ENCODE results near the gene SELENOM. TPM values are rescaled to one million over a fixed set of nuclear protein-coding genes. Genes with fewer than 3 reads are reported as not detected.

Gene SELENOM
- total RNA-seq, 4 donors from 2014 or later, result 31.4 to 89.1 (median 43.7) TPM

- peaks cover 0 to 47% (median 0%) of the 10 kb centered on the region in 3 donors for H3K36me3 ChIP-seq
- H3K27me3 ChIP-seq, result no peaks in the 10 kb centered on the region
- H3K4me1 ChIP-seq, result peaks cover 0 to 27% (median 0%) of the 10 kb centered on the region in 4 donors
- H3K4me3 ChIP-seq, result no peak overlapping the region
- DNase-seq, result peak; percentile 41 to 83 (median 66)
- H3K9me3 ChIP-seq, result no peaks in the 10 kb centered on the region
- no peak for TF ChIP-seq POLR2A (IDR thresholded peaks at IDR 0.05)
- TF ChIP-seq CTCF (IDR thresholded peaks at IDR 0.05), result no peak
- peak overlapping the region; percentile 64 to 92 (median 80) for H3K27ac ChIP-seq
These were observed 4.8 kb downstream of the SELENOM start for GRCh38 chr22:31102441-31103081.

DNA sequence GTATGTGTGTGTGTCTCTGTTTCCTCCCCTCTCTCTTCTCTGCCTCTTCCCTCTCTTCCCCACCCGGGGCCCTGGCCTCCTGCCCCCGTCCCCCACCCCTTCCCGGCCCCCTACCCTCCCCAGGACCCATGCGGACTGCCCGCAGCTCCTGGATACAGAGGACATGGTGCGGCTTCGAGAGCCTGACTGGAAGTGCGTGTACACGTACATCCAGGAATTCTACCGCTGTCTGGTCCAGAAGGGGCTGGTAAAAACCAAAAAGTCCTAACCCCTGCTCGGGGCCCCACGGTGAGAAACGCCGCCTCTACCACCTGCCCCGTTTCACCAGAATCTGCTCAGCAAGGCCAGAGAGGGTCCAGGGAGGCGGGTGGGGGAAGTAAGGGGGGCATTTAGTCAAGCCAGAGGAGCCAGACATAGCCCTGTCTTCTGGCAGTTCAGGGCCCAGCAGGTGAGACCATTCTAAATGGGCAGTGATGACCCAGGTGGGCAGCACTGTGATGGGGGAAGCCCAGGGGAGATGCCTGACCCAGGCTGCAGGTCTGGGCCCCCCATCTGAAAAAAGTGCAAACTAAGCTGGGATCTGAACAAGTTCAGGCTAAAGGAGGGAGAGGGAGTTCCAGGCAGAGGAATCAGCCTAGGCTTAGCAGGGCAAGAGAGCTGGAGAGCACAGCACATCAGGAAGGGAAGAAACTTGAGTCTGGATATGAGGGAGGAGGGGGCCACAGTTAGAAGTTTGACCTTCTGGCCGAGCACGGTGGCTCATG lies 6.4 kb downstream of the SELENOM start:
- no peaks in the 10 kb centered on the region for H3K9me3 ChIP-seq
- no peak overlapping the region for H3K4me3 ChIP-seq
- no peaks in the 10 kb centered on the region for H3K27me3 ChIP-seq
- peak overlapping the region in 2 of 4 donors; percentile 16 to 92 for H3K27ac ChIP-seq
- H3K36me3 ChIP-seq, result peaks cover 0 to 62% (median 0%) of the 10 kb centered on the region in 3 donors
- H3K4me1 ChIP-seq, result peaks cover 0 to 27% (median 0%) of the 10 kb centered on the region in 4 donors
- no peak for TF ChIP-seq CTCF (IDR thresholded peaks at IDR 0.05)
- no peak for TF ChIP-seq POLR2A (IDR thresholded peaks at IDR 0.05)
- DNase-seq, result peak in 1 of 3 donors; percentile 45

DNA sequence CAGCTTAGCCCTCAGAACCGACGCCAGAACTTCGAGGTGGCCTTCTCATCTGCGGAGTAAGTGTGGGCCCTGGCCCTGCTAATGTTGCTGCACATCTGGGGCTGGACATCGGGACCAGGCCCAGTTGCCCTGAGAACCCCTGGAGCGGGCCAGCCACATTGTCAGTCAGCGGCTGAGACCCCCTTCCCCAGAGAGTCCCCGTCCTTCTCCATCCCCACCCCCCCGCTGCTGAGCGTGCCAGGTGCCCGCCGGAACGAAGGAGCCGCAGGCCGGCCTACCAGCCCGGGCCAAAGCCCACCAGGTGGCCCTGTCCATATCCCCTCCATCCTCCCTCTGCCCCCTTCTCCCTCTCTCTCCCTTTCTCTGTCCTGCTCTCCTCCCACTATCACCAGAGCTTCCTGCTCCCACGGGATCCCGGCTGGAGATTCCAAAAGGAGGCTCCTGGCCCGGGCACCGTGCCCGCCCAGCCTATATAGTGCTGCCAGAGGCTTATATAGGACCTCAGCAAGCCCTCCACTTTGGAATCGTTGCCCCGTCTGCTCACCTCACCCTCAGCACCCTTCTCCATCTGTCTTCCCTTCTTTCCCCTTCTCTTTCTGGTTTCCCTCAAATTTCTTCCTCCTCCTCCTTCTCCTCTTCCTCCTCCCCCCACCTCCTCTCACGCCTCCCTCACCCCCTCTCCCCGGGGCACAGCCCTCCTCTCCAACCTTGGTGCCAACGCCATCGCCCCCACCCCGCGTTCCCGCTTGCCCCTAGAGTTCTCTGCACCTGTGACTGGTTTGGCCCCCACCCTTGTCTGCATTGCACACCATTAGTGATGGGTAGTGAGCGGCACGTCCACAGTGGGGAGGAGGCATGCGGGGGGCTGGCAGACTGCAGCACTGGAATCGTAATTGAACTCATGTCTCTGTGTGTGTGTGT lies 7.3 kb downstream of the SELENOM start:
- peaks cover 0 to 66% (median 0%) of the 10 kb centered on the region in 3 donors for H3K36me3 ChIP-seq
- H3K27ac ChIP-seq, result peak overlapping the region in 2 of 4 donors; percentile 59 to 92
- H3K27me3 ChIP-seq, result no peaks in the 10 kb centered on the region
- TF ChIP-seq POLR2A (IDR thresholded peaks at IDR 0.05) (no peak), CTCF (IDR thresholded peaks at IDR 0.05) (no peak)
- DNase-seq, result peak in 1 of 3 donors; percentile 46
- no peak overlapping the region for H3K4me3 ChIP-seq
- H3K9me3 ChIP-seq, result no peaks in the 10 kb centered on the region
- peaks cover 0 to 24% (median 0%) of the 10 kb centered on the region in 4 donors for H3K4me1 ChIP-seq

GRCh38 chr22:31099386-31099785 lies 8.0 kb downstream of the SELENOM start:
- DNase-seq, result no peak
- H3K27ac ChIP-seq, result peak overlapping the region in 3 of 4 donors; percentile 19 to 92 (median 59)

More at GRCh38 chr22:31099386-31099785, 8.0 kb downstream of the SELENOM start:
- Histone ChIP-seq H3K27me3 (no peaks in the 10 kb centered on the region), H3K36me3 (peaks cover 0 to 64% (median 0%) of the 10 kb centered on the region in 3 donors), H3K9me3 (no peaks in the 10 kb centered on the region), H3K4me1 (peaks cover 0 to 24% (median 0%) of the 10 kb centered on the region in 4 donors), H3K4me3 (no peak overlapping the region)
- TF ChIP-seq POLR2A (IDR thresholded peaks at IDR 0.05), result no peak
- no peak for TF ChIP-seq CTCF (IDR thresholded peaks at IDR 0.05)
